Measurements from ENCODE around the gene ANKRD27.
"Not testable (repeated sequence)": the region's sequence is repeated elsewhere in the genome, so short reads cannot be mapped to it uniquely, and the experiment has no call there.

The ANKRD27 gene

DNA sequence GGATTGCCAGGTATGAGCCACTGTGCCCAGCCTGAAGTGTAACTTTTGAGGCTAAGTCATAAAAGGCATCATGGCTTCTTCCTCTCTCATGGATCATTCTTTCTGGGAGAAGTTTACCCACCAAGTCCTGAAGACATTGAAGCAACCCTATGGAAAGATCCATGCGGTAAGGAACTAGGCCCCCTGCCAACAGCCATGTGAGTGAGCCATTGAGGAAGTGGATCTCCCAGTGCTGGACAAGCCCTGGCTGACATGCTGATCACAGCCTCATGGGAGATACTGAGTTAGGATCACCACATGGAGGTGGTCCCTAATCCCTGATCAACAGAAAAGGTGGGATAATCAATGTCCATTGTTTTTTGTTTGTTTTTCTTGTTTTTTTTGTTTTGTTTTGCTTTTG, 13.3 kb upstream of the ANKRD27 start:
- no peak for DNase-seq

DNA sequence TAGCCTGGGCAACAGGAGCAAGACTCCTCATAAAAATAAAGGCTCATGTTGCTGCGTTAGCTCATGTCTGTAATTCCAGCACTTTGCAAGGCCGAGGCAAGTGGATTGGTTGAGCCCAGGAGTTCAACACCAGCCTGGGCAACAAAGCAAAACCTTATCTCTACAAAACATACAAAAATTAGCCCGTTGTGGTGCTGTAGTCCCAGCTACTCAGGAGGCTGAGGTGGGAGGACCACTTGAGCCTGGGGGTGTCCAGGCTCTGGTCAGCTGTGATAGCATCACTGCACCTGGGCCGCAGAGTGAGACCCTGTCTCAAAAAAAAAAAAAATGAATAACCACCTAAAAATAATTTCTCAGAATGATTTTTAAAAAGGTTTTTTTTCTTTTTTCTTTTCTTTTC, 12.7 kb upstream of the ANKRD27 start:
- DNase-seq = no peak

DNA sequence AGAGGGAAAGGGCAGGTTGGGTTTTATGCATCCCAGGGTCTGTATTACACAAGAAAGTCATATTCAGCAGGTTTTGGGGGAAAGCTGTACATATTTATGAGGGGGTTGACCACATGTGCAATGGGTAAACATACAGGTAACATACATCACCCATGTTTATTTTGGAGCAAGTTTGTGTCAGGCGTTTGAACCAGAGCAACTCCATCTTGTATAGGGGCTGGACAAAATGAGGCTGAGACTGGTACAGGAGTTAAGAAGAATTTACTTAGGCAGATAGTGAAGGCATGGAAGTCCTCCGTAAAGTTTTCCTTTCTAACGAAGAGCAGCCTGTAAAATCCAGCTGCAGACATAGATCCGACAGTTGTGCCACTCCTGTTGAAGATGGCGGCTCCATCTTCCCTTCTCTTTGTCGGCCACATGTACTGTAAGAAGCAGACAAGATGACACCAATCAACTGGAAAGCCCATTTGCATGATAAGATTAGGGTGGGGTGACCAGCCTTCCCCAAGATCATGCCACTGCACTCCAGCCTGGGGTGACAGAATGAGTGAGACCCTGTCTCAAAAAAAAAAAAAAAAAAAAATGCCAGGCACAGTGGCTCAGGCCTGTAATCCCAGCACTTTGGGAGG, 12.0 kb upstream of the ANKRD27 start:
- DNase-seq = no peak

DNA sequence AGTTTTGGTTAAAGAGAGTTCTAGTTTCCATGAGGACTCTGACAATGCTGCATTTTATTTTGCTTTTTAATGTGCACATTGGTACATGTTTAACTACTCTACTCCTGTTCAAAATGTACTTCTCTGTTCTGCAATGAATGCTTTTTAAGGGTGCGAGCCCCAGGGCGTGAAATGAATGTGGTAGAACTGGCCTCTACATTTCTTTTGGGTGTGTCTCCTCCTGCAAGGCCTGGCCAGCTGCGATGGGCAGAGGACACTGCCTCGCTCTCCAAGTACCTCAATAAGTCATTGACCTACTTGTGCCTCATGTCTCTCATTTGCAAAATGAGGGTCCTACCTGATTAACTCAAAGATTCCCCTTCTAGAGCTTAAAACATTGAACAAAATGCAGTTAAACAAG, 7.3 kb upstream of the ANKRD27 start:
- no peak for DNase-seq

DNA sequence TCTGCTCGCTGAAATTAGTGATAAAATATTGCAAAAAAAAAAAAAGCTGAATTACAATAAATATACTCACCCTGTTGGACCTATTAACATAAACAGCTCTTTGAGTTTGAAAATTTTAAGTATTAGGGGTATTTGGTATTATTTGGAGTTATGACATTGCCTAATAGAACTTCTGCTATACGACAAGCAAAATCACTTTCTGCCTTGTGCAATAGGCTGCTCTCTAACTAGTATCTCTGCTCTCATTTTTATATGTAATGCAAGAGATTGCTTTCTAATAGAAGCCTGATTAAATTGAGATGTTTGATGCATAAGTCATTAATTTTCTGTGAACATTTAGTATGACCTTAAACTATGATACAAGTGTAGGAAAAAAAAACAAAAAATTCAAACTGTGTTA, 6.0 kb upstream of the ANKRD27 start:
- no peak for DNase-seq

DNA sequence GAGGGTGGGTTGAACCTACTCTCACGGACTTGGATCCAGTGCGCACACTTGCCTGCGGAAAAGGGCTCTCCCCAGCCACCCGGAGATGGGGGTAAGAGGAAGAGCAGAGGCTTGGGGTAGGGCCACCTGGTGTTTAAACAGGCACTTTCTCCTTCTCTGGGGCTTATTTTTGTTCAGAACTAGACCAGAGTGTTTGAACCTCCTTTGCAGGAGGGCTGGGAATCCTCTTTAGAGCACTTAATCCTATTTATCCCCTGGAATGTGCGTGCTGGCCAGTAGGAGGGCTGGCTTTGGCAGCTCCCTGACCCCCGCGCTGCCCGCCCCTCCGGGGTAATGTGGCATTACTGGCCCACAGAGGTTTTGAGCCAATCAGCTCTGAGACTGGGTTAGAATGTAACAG, 2.7 kb upstream of the ANKRD27 start:
- no peak for DNase-seq

DNA sequence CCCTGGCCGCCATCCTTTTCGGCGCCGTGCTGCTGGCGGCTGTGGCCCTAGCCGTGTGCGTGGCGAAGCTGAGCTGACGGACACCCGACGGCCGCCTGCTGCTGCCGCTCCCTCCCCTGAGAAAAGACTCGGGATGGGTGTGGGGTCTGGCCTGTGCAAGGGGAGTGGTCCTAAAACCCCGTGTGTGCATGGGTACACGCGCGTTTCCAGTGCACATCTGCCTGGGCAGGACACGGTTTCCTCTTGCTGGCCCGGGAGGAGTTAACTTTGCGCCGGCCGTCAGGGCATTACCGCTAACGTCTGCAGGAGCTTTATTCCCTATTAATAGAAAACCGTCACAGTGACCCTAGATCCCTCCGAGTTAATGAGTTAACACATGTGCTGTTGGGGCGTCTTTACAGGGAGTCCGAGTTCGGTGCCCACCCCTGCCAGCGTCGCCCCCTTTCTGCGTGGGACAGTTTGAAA, 1.9 kb upstream of the ANKRD27 start:
- no peak for DNase-seq

DNA sequence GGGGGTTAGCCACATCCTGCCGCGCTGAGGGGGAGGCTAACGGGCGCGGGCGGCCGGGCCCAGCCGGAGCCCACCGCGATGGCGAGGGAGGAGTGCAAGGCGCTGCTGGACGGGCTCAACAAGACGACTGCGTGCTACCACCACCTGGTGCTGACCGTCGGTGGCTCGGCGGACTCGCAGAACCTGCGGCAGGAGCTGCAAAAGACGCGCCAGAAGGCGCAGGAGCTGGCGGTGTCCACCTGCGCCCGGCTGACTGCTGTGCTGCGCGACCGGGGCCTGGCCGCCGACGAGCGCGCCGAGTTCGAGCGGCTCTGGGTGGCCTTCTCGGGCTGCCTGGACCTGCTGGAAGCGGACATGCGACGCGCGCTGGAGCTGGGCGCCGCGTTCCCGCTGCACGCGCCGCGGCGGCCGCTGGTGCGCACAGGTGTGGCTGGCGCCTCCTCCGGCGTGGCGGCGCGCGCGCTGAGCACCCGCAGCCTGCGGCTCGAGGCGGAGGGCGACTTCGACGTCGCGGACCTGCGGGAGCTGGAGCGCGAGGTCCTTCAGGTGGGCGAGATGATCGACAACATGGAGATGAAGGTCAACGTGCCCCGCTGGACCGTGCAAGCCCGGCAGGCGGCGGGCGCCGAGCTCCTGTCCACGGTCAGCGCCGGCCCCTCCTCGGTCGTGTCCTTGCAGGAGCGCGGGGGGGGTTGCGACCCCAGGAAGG, 1.4 kb upstream of the ANKRD27 start:
- no peak for DNase-seq

DNA sequence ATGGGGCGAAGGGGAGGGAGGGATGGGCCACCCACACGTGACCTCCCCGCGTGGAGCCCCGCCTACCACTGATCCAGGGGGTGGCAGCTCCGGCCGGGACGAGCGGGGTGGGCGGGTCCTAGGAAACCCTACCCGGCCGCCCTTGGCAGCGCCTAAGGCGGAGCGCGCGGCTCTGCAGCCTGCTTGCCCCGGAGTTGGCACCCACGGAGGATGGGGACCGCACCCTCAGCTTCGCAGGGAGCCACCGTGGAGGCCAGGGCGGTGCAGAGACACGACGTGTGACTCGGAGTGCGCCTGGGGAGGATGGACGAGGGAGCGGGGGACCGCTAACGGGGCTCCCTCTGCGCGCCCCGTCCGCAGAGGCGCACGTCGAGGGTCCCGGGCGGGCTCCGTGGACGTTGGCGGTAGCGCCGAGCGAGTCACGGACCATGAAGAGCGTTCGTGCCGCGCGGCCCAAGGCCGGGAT, 773 bp upstream of the ANKRD27 start, which contains the start of gene RGS9BP:
Gene RGS9BP (plus strand): TSS at position 129 of the 466 bp plus-strand sequence. CDS start 416 bp downstream, outside the sequence.
- DNase-seq = peak; percentile 60

DNA sequence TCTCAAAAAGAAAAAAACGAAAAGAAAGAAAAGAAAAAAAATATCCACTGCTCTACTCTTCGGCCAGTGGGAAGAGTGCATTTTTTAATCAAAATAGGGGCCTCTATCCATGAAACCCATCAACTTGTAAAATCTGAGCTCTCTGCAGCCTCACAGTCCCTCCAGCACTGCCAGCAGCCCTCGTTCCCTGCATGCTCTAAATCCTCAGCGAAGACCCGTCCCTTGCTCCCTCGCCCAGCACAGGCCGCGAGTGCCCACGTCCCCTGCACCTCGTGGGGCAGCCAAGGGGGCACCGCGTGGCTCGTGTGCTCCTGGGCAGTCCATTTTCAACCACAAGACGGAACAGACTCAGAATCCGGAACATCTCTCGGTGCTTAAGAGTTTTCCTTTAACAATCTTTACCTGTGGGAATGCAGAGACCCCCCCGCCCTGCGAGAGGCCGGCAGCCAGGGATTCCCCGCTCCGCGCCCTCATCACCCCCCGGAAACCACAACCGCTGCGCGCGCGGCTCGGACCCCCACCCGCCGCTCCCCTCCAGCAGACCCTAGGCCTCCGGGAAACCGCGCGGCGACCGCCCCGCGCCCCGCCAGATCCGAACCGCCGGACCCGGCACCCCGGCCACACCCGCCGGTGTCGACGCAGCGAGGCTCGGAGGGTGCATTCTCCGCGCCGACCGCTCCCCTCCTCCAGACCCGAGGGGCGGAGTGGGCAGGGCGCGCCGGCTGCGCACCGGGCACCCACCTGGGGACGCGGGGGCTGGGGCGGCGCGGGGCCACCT, 638 bp downstream of the ANKRD27 start:
- no peak for DNase-seq

DNA sequence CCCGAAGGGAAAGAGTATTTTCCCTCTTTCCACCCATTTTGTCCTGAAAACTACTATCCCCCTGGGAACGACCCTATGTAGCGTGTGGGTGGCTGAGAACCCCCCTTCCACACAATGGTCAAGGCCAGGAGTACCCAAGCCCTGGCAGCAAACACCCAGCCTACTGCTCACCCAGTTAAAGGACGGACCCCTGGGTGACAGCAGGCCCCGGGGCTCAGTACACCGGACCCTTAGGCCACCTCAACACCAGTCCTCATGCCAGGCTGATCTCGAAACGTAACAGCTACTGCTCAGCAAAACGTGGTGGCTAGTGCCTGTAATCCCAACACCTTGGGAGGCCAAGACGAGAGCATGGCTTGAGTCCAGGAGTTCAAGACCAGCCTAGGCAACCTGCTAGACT, 1.4 kb downstream of the ANKRD27 start:
- no peak for DNase-seq

DNA sequence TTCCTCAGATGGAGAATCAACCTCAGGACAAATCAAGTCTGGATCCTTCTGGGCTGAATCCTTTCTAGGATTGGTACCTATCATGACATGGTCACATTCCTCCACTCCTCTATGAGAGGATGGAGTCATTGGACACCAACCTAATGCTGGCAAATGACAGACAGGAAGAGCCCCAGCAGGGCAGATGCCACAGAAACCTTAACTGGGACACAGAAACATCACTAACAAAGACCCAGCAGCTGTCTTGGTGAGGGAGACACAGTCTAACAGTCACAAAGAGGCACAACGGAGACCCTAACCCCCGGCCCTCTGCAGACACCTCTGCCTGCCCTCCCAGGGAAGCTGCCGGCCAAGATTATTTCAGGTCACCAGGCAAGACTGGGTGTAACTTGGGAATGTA, 2.1 kb downstream of the ANKRD27 start:
- DNase-seq = no peak

DNA sequence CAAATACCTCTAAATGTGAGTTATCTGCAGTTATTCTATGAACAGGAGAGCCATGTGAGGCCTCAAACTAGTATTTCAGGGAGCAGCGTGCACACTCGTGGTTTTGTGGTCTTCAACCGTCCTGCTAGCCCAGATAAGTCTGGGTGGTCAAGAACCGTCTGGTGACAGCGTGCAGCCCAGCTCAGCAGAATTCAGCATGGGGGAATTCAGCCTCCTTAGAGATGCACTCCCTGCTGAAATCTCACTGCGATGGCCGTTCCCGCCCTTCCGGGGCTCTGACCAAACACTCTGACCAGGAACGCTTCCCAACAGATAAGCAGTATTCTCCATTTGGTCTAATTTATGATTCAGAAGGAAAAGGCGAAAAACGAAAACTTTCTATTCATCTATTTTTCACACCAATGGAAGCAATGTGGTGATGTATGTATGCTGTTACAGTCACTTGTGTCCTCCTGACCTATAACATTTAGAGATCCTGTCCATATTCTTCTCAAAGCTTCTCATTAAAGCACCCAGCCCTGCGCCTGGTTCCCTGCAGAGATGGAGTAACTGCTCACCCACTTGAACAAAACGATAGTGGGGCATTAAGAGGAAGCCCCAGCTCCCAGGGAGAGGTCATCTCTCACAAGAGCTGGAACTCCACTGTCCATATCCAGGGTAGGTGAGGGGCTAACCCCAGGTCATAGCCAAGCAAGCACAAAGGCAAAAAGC, 2.9 kb downstream of the ANKRD27 start:
- DNase-seq = peak; percentile 16

DNA sequence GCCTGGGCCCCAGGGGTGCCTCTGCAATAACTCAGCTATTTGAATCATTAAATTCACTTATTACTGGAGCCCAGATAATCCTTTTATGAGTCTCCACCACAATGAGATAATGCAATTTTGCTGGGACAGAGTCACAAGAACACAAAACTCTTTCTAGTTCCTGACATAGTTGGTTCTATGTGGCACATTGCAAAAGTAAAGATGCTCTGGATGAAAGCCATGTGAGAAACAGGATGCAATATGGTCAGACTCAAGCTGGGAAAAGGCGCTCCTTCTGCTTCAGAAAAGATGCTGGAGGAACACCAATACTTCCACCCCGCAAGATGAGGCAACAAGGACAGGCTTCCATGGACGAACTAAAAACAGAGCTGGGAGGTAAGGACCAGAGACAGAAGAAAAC, 5.7 kb downstream of the ANKRD27 start:
- DNase-seq = no peak

DNA sequence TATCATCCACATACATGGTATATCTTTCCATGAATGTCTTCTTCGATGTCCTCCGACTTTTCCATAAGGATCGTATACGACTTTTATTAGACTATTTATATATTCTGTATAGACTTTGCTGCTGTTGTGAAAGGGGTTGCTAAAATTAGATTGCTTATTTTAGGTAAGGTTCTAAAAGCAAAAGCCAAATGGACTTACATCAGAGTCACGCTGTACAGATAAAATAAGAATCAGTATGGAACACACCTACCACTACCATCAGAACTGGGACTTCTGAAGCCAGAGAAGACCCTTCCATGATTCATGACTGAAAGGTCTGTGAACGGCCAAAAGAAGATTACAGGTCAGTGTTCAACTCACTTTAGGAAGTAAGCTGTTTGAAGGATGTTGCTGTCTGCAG, 8.9 kb downstream of the ANKRD27 start:
- DNase-seq = no peak

DNA sequence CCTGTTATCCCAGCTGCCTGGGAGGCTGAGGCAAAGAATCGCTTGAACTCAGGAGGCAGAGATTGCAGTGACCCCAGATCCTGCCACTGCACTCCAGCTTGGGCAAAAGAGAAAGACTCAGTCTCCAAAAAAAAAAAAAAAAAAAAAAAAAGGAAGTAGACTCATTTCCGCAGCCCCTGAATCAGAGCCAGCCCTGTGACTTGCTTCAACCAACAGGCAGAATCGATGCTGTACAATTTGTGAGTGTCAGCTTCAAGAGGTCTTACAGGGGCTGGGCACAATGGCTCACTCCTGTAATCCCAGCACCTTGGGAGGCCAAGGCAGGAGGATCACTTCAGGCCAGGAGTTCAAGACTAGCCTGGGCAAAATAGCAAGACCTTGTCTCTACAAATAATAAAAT, 12.8 kb downstream of the ANKRD27 start:
- DNase-seq = peak; percentile 19

DNA sequence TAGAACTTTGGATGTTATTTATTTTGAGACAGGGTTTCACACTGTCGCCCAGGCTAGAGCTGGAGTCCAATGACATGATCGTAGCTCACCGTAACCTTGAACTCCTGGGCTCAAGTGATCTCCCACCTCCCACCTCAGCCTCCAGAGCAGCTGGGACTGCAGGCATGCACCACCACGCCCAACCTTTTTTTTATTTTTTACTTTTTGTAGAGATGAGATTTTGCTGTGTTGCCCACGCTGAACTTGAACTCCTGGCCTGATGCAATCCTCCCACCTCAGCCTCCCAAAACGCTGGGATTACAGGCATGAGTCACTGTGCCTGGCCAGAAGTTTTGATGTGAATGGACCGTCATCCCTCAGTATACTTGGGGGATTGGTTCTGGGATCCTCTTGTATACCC, 13.7 kb downstream of the ANKRD27 start:
- DNase-seq = no peak

DNA sequence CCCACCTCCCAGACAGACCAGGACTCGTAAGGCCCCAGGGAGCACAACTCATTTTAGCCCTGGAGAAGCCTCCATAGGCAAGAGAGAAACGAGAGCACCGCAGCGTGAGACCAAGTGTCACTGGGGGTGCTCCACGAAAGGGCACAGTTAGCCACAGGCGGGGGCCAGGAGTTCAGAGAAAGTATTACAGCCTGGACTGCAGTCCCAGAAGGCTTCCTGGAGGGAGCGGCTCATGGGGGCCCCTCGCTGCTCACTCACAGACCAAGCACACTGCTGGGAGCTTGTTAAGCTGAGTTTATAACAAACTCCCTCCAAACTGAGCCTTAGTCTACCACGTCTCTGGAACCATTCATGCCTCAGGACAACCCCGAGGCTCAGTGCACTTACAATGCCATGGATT, 16.5 kb downstream of the ANKRD27 start:
- no peak for DNase-seq

DNA sequence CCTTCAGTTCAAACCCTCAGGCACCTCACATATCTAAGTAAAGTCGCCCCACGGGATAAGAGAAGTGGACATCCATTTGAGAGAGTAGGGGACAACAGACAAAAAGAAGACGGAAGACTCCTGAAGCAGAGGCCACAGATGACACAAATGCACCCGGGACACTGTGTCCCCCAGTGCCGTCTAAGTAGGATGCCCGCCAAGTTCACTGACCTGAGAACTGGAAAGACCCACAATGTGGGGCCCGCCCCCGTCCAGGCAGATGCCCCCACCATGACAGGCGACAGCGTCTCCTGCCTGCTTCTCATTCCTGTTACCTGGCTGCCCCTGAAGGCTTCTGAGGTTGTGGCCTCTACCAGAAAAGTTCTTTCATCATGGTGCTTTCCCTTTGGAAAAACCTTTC, 16.9 kb downstream of the ANKRD27 start:
- DNase-seq = no peak

DNA sequence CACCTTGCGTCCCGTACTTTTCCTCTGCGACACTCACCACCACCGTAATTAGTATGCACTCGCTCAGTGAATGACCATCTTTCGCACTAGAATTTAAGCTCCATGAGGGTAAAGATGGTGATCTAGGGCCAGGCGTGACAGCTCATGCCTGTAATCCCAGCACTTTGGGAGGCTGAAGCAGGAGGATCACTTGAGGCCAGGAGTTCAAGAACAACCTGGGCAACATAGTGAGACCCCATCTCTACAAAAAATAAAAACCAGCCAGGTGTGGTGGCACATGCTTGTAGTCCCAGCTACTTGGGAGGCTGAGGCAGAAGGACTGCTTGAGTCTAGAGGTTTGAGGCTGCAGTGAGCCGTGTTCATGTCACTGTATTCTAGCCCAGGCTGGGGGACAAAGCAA, 18.6 kb downstream of the ANKRD27 start:
- not testable (repeated sequence) for DNase-seq

DNA sequence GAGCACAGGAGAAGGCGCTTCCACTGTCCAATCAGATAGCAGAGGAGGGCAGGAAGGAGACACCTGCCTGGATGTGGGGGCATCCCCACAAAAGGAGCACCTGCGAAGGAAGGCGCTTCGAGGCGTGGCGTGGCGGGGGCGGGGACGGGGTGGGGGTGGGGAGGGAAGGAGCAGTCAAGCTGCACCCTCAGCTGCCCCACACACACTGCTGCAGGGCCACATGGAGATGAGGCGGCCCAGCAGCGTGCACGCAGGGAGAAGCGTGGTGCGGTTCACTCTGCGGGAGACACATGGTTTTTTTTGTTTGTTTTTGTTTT, 21.4 kb downstream of the ANKRD27 start:
- no peak for DNase-seq

DNA sequence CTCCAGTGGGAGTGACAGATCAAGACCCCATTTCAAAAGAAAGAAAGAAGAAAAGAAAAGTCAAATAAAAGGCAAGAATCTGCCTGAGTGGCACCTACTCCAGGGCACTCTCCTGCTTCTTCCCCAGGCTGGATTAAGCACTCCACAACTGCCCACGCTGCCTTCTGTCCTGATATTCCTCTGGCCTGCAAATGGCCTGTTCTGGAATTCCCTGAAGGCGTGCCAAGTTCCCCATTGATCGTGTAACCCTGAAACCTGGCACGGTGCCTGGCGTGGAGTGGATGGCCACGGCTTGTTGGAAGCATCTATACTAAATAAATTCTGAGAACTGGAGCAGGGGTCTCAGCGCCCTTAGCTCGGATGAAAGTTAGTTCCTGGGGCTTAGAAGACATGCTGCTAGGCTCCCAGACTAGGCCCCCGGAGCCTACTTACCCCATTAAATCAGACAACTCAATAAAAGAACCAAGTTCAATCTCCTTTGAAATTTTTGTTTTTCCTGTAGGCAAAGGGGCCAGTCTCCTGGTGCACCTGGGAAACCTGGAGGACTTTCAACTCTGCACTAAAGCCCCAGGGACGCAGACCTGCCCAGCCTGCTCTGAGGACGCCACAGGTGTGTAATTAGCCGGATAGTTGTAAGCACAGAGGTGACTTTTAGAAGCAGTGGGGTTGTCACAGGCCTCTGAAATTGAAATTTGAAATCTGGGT, 21.9 kb downstream of the ANKRD27 start:
- DNase-seq = peak; percentile 41

DNA sequence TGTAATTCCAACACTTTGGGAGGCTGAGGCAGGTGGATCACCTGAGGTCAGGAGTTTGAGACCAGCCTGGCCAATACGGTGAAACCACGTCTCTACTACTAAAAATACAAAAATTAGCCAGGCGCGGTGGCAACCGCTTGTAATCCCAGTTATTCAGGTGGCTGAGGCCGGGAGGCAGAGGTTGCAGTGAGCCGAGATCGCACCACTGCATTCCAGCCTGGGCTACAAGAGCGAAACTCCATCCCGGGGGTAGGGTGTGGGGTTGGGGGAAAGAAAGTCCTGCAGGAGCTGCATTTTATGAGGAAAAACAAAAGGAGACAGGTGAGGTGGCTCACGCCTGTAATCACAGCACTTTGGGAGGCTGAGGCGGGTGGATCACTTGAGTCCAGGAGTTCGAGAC, 22.6 kb downstream of the ANKRD27 start:
- not testable (repeated sequence) for DNase-seq
